ENCODE results near the gene GABRG3.

- no peak for TF ChIP-seq POLR2A (IDR thresholded peaks at IDR 0.05)
- TF ChIP-seq CTCF (IDR thresholded peaks at IDR 0.05): no peak
Observed at GRCh38 chr15:27086805-27087204, 115.8 kb downstream of the GABRG3 start.

Measured in adrenal gland (tissue), 5 donors.